GM23248 (cell line): ENCODE data around the gene GNPTG. TPM values are rescaled to one million over a fixed set of nuclear protein-coding genes. Genes with fewer than 3 reads are reported as not detected.
A peak's percentile ranks its signal among the peaks of the same experiment; 100 is the strongest.

Experiments
- DNase-seq: peaks from one replicate; pipeline ENCODE4 v3.0.0-alpha.2; 2015
- H2AFZ ChIP-seq: fragments of 200-600 bp; sonication (generic); 2 replicates; pipeline ENCODE4 v1.6.1; 2016; ENCODE audit warnings: antibody characterized with exemption
- H3F3A ChIP-seq: fragments of 200-600 bp; sonication (generic); 2 replicates; pipeline ENCODE4 v1.6.1; 2016; ENCODE audit warnings: mild to moderate bottlenecking, antibody characterized with exemption, mixed run types; ENCODE audit not compliant: insufficient read depth
- H3K27ac ChIP-seq: fragments of 200-600 bp; sonication (generic); 2 replicates; pipeline ENCODE4 v1.5.1; 2016; ENCODE audit warnings: mild to moderate bottlenecking
- H3K27me3 ChIP-seq: fragments of 200-600 bp; sonication (generic); replicated peaks from 2 replicates; pipeline ENCODE4 v1.6.1; 2016; ENCODE audit warnings: mild to moderate bottlenecking; ENCODE audit not compliant: insufficient read depth
- H3K36me3 ChIP-seq: fragments of 200-600 bp; sonication (generic); 2 replicates; pipeline ENCODE4 v1.6.1; 2016; ENCODE audit warnings: low read depth, mild to moderate bottlenecking
- H3K4me1 ChIP-seq: fragments of 200-600 bp; sonication (generic); 2 replicates; pipeline ENCODE4 v1.6.1; 2016; ENCODE audit warnings: mild to moderate bottlenecking; ENCODE audit not compliant: insufficient read depth
- H3K4me2 ChIP-seq: fragments of 200-600 bp; sonication (generic); one replicate; pipeline ENCODE4 v1.6.1; 2016; ENCODE audit warnings: mild to moderate bottlenecking; ENCODE audit not compliant: unreplicated experiment
- H3K4me3 ChIP-seq: fragments of 200-600 bp; sonication (generic); 2 replicates; pipeline ENCODE4 v1.5.1; 2016; ENCODE audit warnings: mild to moderate bottlenecking
- H3K79me2 ChIP-seq: fragments of 200-600 bp; sonication (generic); 2 replicates; pipeline ENCODE4 v1.6.1; 2016; ENCODE audit warnings: mild to moderate bottlenecking; ENCODE audit not compliant: insufficient read depth
- H3K9ac ChIP-seq: fragments of 200-600 bp; sonication (generic); 2 replicates; pipeline ENCODE4 v1.6.1; 2016; ENCODE audit warnings: mild to moderate bottlenecking
- H3K9me2 ChIP-seq: fragments of 200-600 bp; sonication (generic); 2 replicates; pipeline ENCODE4 v1.6.1; 2016; ENCODE audit warnings: mixed run types, mild to moderate bottlenecking, moderate library complexity; ENCODE audit not compliant: insufficient read depth
- H3K9me3 ChIP-seq: fragments of 200-600 bp; sonication (generic); one replicate; pipeline ENCODE4 v1.6.1; 2017; ENCODE audit warnings: low read depth
- H4K20me1 ChIP-seq: fragments of 200-600 bp; sonication (generic); 2 replicates; pipeline ENCODE4 v1.6.0; 2016; ENCODE audit not compliant: insufficient read depth
- EZH2 ChIP-seq: fragments of 200-600 bp; sonication (generic); IDR thresholded peaks from 2 replicates; pipeline ENCODE4 v1.6.1; 2018; ENCODE audit warnings: antibody characterized with exemption, mild to moderate bottlenecking; ENCODE audit not compliant: insufficient read depth, poor library complexity, severe bottlenecking
- EZH2phosphoT487 ChIP-seq: fragments of 200-600 bp; sonication (generic); IDR thresholded peaks from 2 replicates; pipeline ENCODE4 v1.6.1; 2018; ENCODE audit warnings: antibody characterized with exemption, moderate library complexity, mild to moderate bottlenecking, low read depth; ENCODE audit not compliant: insufficient read depth
- WGBS, 2 experiments: methylation state at CpG; one replicate each; pipeline ENCODE4 v1.1.6; 2015 to 2017; ENCODE audit warnings: low lambda C conversion rate in 2 of 2, low coverage in 1 of 2; ENCODE audit errors: missing lambda C conversion rate in 2 of 2; 5-methylcytosine and 5-hydroxymethylcytosine counted together
- in situ Hi-C: fragments of 300-500 bp; cut with MboI; formaldehyde crosslinking; loops from 2 replicates; pipeline ENCODE4 v1.15.0; 2020
- polyA plus RNA-seq: library from polyadenylated mRNA; unstranded; fragments of >200 nt; fragmentation: Nextera tagmentation; extraction: Ambion mirVana; gene quantifications from 2 replicates; pipeline ENCODE4 v1.2.1, GENCODE V29; 2016
- total RNA-seq: library from RNA; depleted of rRNA; stranded (reverse); fragments of >200 nt; shearing (Covaris generic); gene quantifications from 2 replicates; pipeline ENCODE4 v1.2.3, GENCODE V29; 2014

Gene GNPTG
- total and polyA plus RNA-seq, 2 experiments from 2014 or later: 85.8 to 99.9 TPM

GRCh38 chr16:1330260-1330914, 21.3 kb upstream of the GNPTG start:
- Histone ChIP-seq H3K9me2 (no peaks in the 10 kb centered on the region), H3K4me3 (no peak overlapping the region), H3K27ac (no peak overlapping the region), H3F3A (no peaks in the 10 kb centered on the region), H3K9ac (no peak overlapping the region), H2AFZ (no peak overlapping the region), H3K27me3 (peaks cover 34% of the 10 kb centered on the region), H3K36me3 (no peaks in the 10 kb centered on the region), H3K79me2 (no peaks in the 10 kb centered on the region), H3K4me2 (no peak overlapping the region), H4K20me1 (no peaks in the 10 kb centered on the region), H3K4me1 (no peaks in the 10 kb centered on the region), H3K9me3 (no peaks in the 10 kb centered on the region)
- WGBS, 2 experiments: 54 to 60% methylated on average over 15 to 17 of the region's 17 CpGs
- TF ChIP-seq EZH2 (no peak), EZH2phosphoT487 (no peak)
- in situ Hi-C loops: no loop called here
- no peak for DNase-seq

- TF ChIP-seq EZH2 (no peak), EZH2phosphoT487 (no peak)
- WGBS, 2 experiments: 25 to 29% methylated on average over 20 to 22 of the region's 22 CpGs
Observed at GRCh38 chr16:1330931-1331711, 20.6 kb upstream of the GNPTG start.

GRCh38 chr16:1331712-1332617, 19.8 kb upstream of the GNPTG start:
- no peak overlapping the region for H3K4me2 ChIP-seq

More at GRCh38 chr16:1330931-1331711, 20.6 kb upstream of the GNPTG start:
- no peak overlapping the region for H3K27ac ChIP-seq
- H3K4me2 ChIP-seq: no peak overlapping the region
- DNase-seq: no peak
- peaks cover 36% of the 10 kb centered on the region for H3K27me3 ChIP-seq
- no peaks in the 10 kb centered on the region for H4K20me1 ChIP-seq
- H2AFZ ChIP-seq: no peak overlapping the region
- no peaks in the 10 kb centered on the region for H3F3A ChIP-seq
- no peaks in the 10 kb centered on the region for H3K9me2 ChIP-seq
- no peaks in the 10 kb centered on the region for H3K9me3 ChIP-seq
- no peaks in the 10 kb centered on the region for H3K79me2 ChIP-seq
- H3K9ac ChIP-seq: no peak overlapping the region
- no peaks in the 10 kb centered on the region for H3K4me1 ChIP-seq
- H3K4me3 ChIP-seq: no peak overlapping the region
- in situ Hi-C loops: no loop called here
- no peaks in the 10 kb centered on the region for H3K36me3 ChIP-seq

GRCh38 chr16:1332618-1333148, 19.0 kb upstream of the GNPTG start:
- 9% methylated on average over 21 to 26 of the region's 26 CpGs for WGBS, 2 experiments
- no peaks in the 10 kb centered on the region for H3K36me3 ChIP-seq
- no peak overlapping the region for H3K9ac ChIP-seq
- H2AFZ ChIP-seq: no peak overlapping the region
- in situ Hi-C loops: no loop called here
- no peak overlapping the region for H3K27ac ChIP-seq
- DNase-seq: no peak
- TF ChIP-seq EZH2phosphoT487 (no peak), EZH2 (peak; percentile 91)
- H3K27me3 ChIP-seq: peaks cover 36% of the 10 kb centered on the region
- no peaks in the 10 kb centered on the region for H3K79me2 ChIP-seq
- H3K9me2 ChIP-seq: no peaks in the 10 kb centered on the region
- no peak overlapping the region for H3K4me3 ChIP-seq
- H4K20me1 ChIP-seq: no peaks in the 10 kb centered on the region
- H3K9me3 ChIP-seq: no peaks in the 10 kb centered on the region
- H3F3A ChIP-seq: no peaks in the 10 kb centered on the region
- H3K4me1 ChIP-seq: no peaks in the 10 kb centered on the region
- H3K4me2 ChIP-seq: no peak overlapping the region

More at GRCh38 chr16:1331712-1332617, 19.8 kb upstream of the GNPTG start:
- H2AFZ ChIP-seq: no peak overlapping the region
- TF ChIP-seq EZH2phosphoT487: 0 out of 2 replicates have a peak, but pooled peaks have one; percentile 23
- TF ChIP-seq EZH2: peak; percentile 80
- no peak overlapping the region for H3K4me3 ChIP-seq
- in situ Hi-C loops: no loop called here
- H3K9me2 ChIP-seq: no peaks in the 10 kb centered on the region
- no peaks in the 10 kb centered on the region for H3K9me3 ChIP-seq
- H3K36me3 ChIP-seq: no peaks in the 10 kb centered on the region
- no peaks in the 10 kb centered on the region for H4K20me1 ChIP-seq
- peaks cover 36% of the 10 kb centered on the region for H3K27me3 ChIP-seq
- H3K79me2 ChIP-seq: no peaks in the 10 kb centered on the region
- H3K27ac ChIP-seq: no peak overlapping the region
- peak; percentile 63 for DNase-seq
- WGBS, 2 experiments: 3 to 4% methylated on average over 34 of the region's 34 CpGs
- H3K9ac ChIP-seq: no peak overlapping the region
- no peaks in the 10 kb centered on the region for H3F3A ChIP-seq
- no peaks in the 10 kb centered on the region for H3K4me1 ChIP-seq
